Measurements from ENCODE around the gene KLHL42.

KLHL42 gene

GRCh38 chr12:27780612-27781408, 777 bp downstream of the KLHL42 start:
- DNase-seq = no peak

GRCh38 chr12:27781680-27782079, 1.6 kb downstream of the KLHL42 start:
- DNase-seq = no peak

- no peak for DNase-seq
Measured at GRCh38 chr12:27782481-27782880, 2.4 kb downstream of the KLHL42 start.

DNA sequence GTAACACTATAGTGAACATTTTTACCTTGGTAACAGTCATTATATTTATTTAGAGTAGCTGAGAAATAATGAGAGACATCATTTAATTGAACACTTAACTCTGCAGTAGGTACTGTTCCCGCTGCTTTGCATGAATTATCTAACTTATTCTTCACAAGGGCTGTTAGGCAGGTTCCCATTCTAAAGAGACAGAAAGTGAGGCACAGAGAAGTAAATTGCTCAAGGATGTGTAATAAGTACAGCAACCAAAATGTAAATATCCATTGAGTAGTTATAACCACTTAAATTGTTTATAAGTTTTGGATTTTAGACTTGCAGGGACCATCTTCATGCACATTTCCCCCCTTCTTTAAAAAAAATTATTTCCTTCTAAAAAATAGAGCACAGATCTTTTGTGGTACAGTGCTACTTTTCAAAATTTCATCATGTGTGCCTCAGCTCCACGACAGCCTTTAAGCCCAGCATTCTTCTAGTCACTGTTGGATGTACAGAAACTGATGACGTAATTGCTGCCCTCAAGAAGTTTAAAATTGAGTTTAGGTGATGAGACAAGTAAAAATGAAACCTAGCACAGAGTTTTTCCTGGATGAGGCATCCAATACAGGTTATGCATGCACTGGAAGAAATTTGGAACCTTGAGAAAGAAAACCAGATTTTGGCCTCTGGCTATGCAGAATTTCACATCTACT, 6.0 kb downstream of the KLHL42 start:
- DNase-seq = no peak

- DNase-seq = no peak
Measured at GRCh38 chr12:27787559-27787958, 7.5 kb downstream of the KLHL42 start.

GRCh38 chr12:27790179-27790578, 10.1 kb downstream of the KLHL42 start:
- no peak for DNase-seq

- no peak for DNase-seq
Measured at GRCh38 chr12:27794818-27795584, 15.0 kb downstream of the KLHL42 start.

DNA sequence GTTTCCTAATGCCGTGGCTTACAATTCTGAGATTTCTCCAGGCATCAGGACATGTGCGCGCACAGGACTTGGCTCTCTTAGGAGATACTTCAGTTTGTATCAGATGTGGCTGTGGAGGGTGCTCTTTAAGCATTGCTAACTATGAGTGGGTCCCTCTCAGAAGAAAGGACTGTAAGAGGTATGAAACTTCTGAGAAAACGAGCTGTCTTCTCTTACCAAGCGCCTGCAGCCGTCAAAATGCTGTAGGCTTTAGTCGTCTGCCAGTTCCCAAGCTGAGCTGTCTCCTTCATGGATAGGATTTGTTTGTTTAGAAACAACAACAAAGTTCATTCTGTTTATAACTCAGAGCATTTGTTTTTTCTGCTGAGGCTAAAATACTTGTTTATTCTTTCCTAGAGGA, 16.1 kb downstream of the KLHL42 start:
- no peak for DNase-seq

DNA sequence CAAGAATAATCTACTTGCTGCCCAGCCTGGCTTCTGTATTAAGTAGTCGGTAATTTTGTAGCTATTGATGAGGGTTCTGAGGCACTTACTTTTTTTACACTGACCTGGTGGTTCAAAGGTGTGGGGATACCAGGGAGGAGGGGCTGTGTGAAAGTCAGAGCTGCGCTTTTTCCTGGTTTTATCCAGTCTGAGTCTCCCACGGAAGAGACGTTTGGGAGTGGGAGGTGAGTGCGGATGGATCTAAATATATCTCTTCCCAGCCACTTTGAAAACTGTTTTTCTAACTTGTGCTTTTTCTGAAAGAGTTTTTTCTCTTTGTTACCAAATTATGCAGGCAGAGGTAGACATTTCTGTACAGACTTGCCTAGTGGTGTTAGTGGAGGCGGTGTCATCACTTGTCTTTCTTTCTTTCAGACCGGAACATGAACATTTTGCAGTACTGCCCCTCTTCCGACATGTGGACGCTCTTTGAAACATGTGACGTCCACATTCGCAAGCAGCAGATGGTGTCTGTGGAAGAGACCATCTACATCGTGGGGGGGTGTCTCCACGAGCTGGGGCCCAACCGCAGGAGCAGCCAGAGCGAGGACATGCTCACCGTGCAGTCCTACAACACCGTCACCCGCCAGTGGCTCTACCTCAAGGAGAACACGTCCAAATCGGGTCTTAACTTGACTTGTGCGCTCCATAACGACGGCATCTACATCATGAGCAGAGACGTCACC, 17.4 kb downstream of the KLHL42 start:
- DNase-seq = no peak

- DNase-seq = no peak
Measured at GRCh38 chr12:27800819-27801218, 20.8 kb downstream of the KLHL42 start.

DNA sequence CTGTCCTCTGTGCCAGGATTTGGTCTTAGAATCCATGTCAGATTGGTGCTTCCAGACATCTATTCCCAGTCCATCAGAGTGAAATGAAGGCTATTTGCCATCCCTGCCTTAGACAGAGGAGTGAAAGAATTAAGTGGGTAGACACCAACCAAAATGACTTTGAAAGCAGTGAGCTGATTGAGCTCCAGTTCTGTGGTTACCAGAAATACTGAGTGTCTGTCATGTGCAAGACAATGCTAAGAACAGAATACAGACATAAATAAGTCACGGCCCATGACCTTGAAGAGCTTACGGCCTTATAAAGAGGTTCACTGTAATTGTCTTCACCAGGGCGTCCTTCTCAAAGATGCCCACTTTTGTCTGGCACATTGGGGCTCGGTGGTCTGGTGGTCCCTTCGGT, 21.6 kb downstream of the KLHL42 start:
- DNase-seq = no peak

DNA sequence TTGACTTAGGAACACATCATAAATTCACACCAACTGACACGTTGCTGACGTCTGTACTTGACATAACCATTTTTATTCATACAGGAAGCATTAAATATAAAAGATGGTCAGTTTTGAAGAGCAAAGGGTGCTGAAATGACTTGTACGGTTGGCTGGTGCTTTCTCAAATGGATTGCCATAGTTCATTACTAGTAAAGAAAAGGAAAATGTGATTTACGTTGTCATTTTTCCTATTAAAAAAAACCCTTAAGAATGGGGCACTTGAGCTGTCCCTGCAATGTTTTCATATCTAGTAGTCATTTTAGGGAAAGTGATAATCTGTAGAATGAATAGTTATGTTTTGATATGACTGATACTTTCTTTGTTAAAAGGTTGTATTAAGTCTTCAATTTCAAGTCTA, 22.5 kb downstream of the KLHL42 start:
- DNase-seq = no peak

DNA sequence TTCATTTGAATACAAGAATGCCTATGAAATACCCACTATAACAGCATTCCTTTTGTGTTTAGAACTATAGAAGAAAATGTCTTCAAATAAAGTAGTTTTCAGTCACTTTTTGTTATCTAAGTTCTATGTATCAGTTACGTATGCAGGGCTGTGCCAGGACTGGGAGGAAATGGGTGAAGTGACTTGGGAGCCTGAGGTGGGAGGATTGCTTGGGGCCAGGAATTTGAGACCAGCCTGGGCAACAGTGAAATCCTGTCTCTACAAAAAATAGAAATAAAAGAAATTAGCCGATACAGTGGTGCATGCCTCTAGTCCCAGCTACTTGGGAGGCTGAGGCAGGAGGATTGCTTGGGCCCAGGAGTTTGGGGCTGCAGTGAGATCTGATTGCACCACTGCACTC, 22.9 kb downstream of the KLHL42 start:
- no peak for DNase-seq

DNA sequence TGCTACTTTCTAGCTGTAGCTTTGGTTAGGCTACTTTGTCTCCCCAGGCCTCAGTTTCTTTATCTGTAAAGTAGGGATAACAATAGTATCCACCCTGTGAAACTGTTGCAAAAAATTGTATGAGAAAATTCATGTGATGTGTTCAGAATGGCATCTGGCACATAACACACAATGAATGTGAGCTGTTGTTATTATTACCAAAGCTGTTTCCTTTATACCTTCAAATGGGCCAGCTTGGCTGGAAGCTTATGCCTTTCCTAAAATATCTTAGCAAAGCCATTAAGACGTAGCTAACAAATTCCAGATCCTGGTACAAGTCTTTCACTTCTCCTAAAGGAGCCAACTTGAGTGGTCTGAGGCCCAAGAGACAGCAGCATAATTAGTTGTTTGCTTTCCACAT, 25.2 kb downstream of the KLHL42 start:
- no peak for DNase-seq

GRCh38 chr12:27806259-27806658, 26.2 kb downstream of the KLHL42 start:
- DNase-seq = no peak

- DNase-seq = no peak
Measured at GRCh38 chr12:27807063-27807703, 27.1 kb downstream of the KLHL42 start.

DNA sequence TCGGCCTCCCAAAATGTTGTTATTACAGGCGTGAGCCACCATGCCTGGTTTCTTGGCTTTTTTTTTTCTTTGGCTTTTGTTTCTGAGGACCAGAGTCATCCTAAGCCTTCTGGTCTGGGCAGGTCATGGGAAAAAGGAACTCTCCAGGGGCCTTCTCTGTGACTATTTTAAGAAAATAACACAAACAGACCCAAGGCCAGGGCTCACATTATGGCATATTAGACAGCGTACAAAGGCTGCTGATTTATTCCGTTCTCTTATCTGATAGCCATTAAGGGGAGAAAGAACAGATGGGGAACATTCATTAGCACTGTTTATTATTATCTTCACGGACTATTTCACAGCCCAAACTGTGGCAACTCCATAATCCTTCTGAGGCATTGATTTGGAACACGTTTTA, 28.8 kb downstream of the KLHL42 start:
- DNase-seq = no peak

- DNase-seq = no peak
Measured at GRCh38 chr12:27810756-27811155, 30.7 kb downstream of the KLHL42 start.

DNA sequence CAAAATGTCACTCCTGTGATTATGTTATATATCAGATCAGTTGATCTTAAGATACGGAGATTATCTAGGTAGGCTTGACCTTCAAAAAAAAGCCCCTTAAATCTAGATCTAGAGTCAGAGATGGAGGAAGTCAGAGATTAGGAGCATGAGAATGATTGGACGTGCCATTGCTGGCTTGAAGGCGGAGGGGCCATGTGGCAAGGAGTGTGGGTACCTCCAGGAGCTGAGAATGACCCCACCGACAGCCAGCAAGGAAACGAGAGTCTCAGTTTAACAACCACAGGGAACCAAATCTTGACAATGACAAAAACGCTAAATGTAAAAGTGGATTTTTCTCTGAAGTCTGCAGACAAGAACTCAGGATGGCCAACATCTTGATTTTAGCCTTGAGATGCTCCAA, 32.5 kb downstream of the KLHL42 start:
- DNase-seq = no peak

DNA sequence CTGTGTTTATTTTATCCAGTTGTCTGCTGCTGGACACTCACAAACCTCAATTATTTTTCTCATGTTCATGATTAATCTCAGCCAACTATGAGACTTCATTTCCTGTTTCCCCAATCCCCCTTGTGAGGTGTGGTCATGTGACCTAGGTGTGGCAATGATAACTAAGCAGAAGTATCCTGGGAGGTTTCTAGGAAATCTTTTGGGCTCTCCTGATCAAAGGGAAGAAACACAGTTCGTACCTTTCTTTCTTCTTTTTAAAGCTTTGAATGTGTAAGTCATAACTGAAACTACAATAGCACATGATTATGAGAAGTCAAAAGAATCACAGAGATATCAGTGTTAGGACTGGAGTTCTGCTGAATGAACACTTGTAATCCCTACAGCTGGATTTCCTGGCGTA, 34.4 kb downstream of the KLHL42 start:
- DNase-seq = no peak

GRCh38 chr12:27814851-27815591, 35.0 kb downstream of the KLHL42 start:
- DNase-seq = no peak

GRCh38 chr12:27817766-27818165, 37.7 kb downstream of the KLHL42 start:
- no peak for DNase-seq

Data from stimulated activated CD4-positive, alpha-beta T cell treated with anti-CD3 and anti-CD28 coated beads, Interleukin-12 subunit alpha, Interleukin-12 subunit beta, amount 100 ng/mL, for 4 hours (primary cell).